ENCODE measurements around the gene IGSF22.

IGSF22 gene

GRCh38 chr11:18713646-18714442, 12.1 kb downstream of the IGSF22 start:
- Histone ChIP-seq H3K27me3 (peaks cover 19% of the 10 kb centered on the region), H3K9me3 (no peaks in the 10 kb centered on the region), H3K27ac (no peak overlapping the region), H3K4me3 (ENCODE audit: low read depth in 1 of 2, low read length in 1 of 2) (no peak overlapping the region), H3K4me1 (ENCODE audit: control insufficient read depth in 1 of 2, insufficient read depth in 1 of 2, low read depth in 1 of 2, low read length in 1 of 2) (no peaks in the 10 kb centered on the region), H3K36me3 (no peaks in the 10 kb centered on the region)
- TF ChIP-seq, protein P1, sequence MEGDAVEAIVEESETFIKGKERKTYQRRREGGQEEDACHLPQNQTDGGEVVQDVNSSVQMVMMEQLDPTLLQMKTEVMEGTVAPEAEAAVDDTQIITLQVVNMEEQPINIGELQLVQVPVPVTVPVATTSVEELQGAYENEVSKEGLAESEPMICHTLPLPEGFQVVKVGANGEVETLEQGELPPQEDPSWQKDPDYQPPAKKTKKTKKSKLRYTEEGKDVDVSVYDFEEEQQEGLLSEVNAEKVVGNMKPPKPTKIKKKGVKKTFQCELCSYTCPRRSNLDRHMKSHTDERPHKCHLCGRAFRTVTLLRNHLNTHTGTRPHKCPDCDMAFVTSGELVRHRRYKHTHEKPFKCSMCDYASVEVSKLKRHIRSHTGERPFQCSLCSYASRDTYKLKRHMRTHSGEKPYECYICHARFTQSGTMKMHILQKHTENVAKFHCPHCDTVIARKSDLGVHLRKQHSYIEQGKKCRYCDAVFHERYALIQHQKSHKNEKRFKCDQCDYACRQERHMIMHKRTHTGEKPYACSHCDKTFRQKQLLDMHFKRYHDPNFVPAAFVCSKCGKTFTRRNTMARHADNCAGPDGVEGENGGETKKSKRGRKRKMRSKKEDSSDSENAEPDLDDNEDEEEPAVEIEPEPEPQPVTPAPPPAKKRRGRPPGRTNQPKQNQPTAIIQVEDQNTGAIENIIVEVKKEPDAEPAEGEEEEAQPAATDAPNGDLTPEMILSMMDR (IDR thresholded peaks at IDR 0.05), result no peak

DNA sequence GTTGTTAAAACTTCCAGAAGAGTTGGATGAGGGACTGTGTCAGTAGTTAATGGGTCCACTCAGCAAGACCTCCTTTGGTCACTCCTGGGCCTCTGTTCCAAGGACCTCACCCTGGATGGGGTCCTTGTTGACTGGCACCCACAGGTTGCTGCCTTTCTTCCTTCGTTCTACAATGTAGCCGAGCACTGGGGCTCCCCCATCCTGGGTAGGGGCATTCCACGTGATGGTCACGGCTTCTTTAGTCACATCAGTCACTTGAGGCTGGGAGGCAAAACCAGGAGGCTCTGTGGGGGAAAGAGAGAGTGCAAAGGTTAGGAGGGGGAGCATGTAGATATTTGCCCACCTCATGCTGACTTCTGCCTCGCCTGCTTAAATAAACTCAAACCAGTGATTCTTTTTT, 15.4 kb downstream of the IGSF22 start:
- no peaks in the 10 kb centered on the region for H3K9me3 ChIP-seq
- H3K4me1 ChIP-seq (ENCODE audit: control insufficient read depth in 1 of 2, insufficient read depth in 1 of 2, low read depth in 1 of 2, low read length in 1 of 2), result peaks cover 0 to 3% of the 10 kb centered on the region in 2 experiments
- TF ChIP-seq, protein P1 (IDR thresholded peaks at IDR 0.05), result no peak
- H3K27ac ChIP-seq, result no peak overlapping the region
- H3K36me3 ChIP-seq, result no peaks in the 10 kb centered on the region
- H3K27me3 ChIP-seq, result peaks cover 43% of the 10 kb centered on the region
- no peak overlapping the region for H3K4me3 ChIP-seq (ENCODE audit: low read depth in 1 of 2, low read length in 1 of 2)

- no peak overlapping the region for H3K4me3 ChIP-seq (ENCODE audit: low read depth in 1 of 2, low read length in 1 of 2)
These were observed 16.6 kb downstream of the IGSF22 start for GRCh38 chr11:18709414-18709813.

GRCh38 chr11:18707811-18708340, 18.1 kb downstream of the IGSF22 start:
- TF ChIP-seq, protein P1 (IDR thresholded peaks at IDR 0.05), result no peak
- peaks cover 70% of the 10 kb centered on the region for H3K27me3 ChIP-seq
- no peaks in the 10 kb centered on the region for H3K36me3 ChIP-seq
- H3K4me1 ChIP-seq (ENCODE audit: control insufficient read depth in 1 of 2, insufficient read depth in 1 of 2, low read depth in 1 of 2, low read length in 1 of 2), result peaks cover 0 to 6% of the 10 kb centered on the region in 2 experiments
- H3K27ac ChIP-seq, result no peak overlapping the region
- H3K9me3 ChIP-seq, result no peaks in the 10 kb centered on the region
- H3K4me3 ChIP-seq (ENCODE audit: low read depth in 1 of 2, low read length in 1 of 2), result no peak overlapping the region

More at GRCh38 chr11:18709414-18709813, 16.6 kb downstream of the IGSF22 start:
- Histone ChIP-seq H3K9me3 (no peaks in the 10 kb centered on the region), H3K36me3 (no peaks in the 10 kb centered on the region), H3K27me3 (peaks cover 55% of the 10 kb centered on the region), H3K27ac (no peak overlapping the region), H3K4me1 (ENCODE audit: control insufficient read depth in 1 of 2, insufficient read depth in 1 of 2, low read depth in 1 of 2, low read length in 1 of 2) (peaks cover 0 to 6% of the 10 kb centered on the region in 2 experiments)
- TF ChIP-seq, protein P1 (IDR thresholded peaks at IDR 0.05), result no peak

DNA sequence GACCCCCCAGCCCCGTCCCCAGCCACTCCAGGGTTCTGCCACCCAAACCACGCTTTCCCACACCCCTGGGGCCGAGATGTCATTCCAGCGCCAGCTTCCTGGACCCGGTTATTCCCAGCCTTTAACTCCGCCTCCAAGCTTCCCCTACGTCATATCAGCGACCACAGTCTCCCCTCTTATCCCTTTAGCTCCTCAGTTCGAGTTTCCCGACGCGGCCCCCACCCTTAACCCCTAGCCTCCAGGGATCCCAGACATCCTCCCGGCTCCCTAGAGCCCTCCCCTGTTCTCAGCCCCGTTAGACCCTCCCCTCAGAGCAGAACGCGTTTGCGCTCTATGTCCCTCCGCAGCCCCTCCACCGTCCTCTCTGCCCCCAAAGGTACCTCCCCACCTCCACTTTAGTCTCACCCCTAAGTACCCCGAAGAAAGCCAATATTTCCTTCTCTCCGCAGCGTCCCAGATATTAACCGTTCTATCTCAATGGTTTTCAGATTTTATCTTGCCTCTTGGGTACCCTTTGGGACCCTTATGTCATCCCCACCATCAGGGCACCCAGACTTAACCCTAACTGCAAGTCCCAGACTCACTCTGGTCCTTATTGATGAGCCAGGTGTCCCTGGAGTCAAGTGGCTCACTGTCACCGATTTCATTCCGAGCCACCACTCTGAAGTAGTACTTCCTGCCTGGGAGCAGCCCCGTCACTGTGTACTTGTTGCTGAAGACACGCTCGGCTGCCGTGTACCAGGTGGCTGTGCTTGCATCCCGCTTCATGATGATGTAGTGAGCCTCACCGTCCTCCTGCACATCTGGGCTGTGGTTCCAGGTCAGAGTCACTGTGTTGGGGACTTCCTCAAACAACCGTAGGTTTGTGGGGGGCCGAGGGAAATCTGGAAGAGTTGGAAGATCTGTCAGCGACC, 19.4 kb downstream of the IGSF22 start:
- Histone ChIP-seq H3K27ac (no peak overlapping the region), H3K9me3 (no peaks in the 10 kb centered on the region), H3K4me1 (ENCODE audit: control insufficient read depth in 1 of 2, insufficient read depth in 1 of 2, low read depth in 1 of 2, low read length in 1 of 2) (peaks cover 0 to 6% of the 10 kb centered on the region in 2 experiments), H3K27me3 (peaks cover 82% of the 10 kb centered on the region), H3K4me3 (ENCODE audit: low read depth in 1 of 2, low read length in 1 of 2) (no peak overlapping the region), H3K36me3 (no peaks in the 10 kb centered on the region)
- TF ChIP-seq, protein P1 (IDR thresholded peaks at IDR 0.05), result no peak

All from neutrophil (primary cell).